HEK293 (cell line): Measurements from ENCODE around the gene CBX8.

Experiments used
- KLF17 ChIP-seq: fragments of 450-650 bp; formaldehyde crosslinking; IDR thresholded peaks from 2 replicates; pipeline ENCODE4 v1.5.1; 2016; ENCODE audit warnings: missing biosample characterization, missing genetic modification characterization
- KLF9 ChIP-seq: fragments of 450-650 bp; formaldehyde crosslinking; IDR thresholded peaks from 2 replicates; pipeline ENCODE4 v1.5.1; 2016; ENCODE audit warnings: missing biosample characterization, missing genetic modification characterization, low read depth
- PRDM4 ChIP-seq: fragments of 450-650 bp; formaldehyde crosslinking; IDR thresholded peaks from 2 replicates; pipeline ENCODE4 v1.5.1; 2017; ENCODE audit warnings: missing biosample characterization, missing genetic modification characterization
- SETDB1 ChIP-seq: IDR thresholded peaks from one replicate; pipeline ENCODE4 v1.6.1; 2017; ENCODE audit warnings: mild to moderate bottlenecking, low read length, moderate library complexity, mixed read lengths; ENCODE audit not compliant: insufficient read length
- TSHZ1 ChIP-seq: fragments of 450-650 bp; formaldehyde crosslinking; IDR thresholded peaks from 2 replicates; pipeline ENCODE4 v1.5.1; 2016; ENCODE audit warnings: missing biosample characterization, missing genetic modification characterization, borderline replicate concordance
- WT1 ChIP-seq: fragments of 450-650 bp; formaldehyde crosslinking; IDR thresholded peaks from 2 replicates; pipeline ENCODE4 v1.5.1; 2016; ENCODE audit warnings: missing biosample characterization, missing genetic modification characterization
- ZBTB10 ChIP-seq: fragments of 450-650 bp; formaldehyde crosslinking; IDR thresholded peaks from 2 replicates; pipeline ENCODE4 v1.5.1; 2016; ENCODE audit warnings: missing biosample characterization, missing genetic modification characterization
- ZBTB11 ChIP-seq: fragments of 450-650 bp; formaldehyde crosslinking; conservative IDR thresholded peaks from 2 replicates; pipeline ENCODE4 v1.5.1; 2016; ENCODE audit warnings: low read depth, missing biosample characterization, missing genetic modification characterization
- ZBTB8A ChIP-seq: fragments of 450-650 bp; formaldehyde crosslinking; IDR thresholded peaks from 2 replicates; pipeline ENCODE4 v1.5.1; 2016; ENCODE audit warnings: missing biosample characterization, missing genetic modification characterization
- ZFHX2 ChIP-seq: fragments of 450-650 bp; formaldehyde crosslinking; conservative IDR thresholded peaks from 2 replicates; pipeline ENCODE4 v1.5.1; 2016; ENCODE audit warnings: missing biosample characterization, missing genetic modification characterization
- ZFP37 ChIP-seq: fragments of 450-650 bp; formaldehyde crosslinking; IDR thresholded peaks from 2 replicates; pipeline ENCODE4 v1.5.1; 2016; ENCODE audit warnings: missing biosample characterization, missing genetic modification characterization
- ZNF10 ChIP-seq: fragments of 450-650 bp; formaldehyde crosslinking; IDR thresholded peaks from 2 replicates; pipeline ENCODE4 v1.5.1; 2017; ENCODE audit warnings: missing biosample characterization, missing genetic modification characterization
- ZNF157 ChIP-seq: fragments of 450-650 bp; formaldehyde crosslinking; IDR thresholded peaks from 2 replicates; pipeline ENCODE4 v1.5.1; 2016; ENCODE audit warnings: missing biosample characterization, missing genetic modification characterization
- ZNF184 ChIP-seq: fragments of 450-650 bp; IDR thresholded peaks from 2 replicates; pipeline ENCODE4 v1.5.1; 2018; ENCODE audit warnings: missing biosample characterization, mild to moderate bottlenecking, missing genetic modification characterization
- ZNF280C ChIP-seq: fragments of 450-650 bp; formaldehyde crosslinking; IDR thresholded peaks from 2 replicates; pipeline ENCODE4 v1.5.1; 2016; ENCODE audit warnings: missing biosample characterization, missing genetic modification characterization
- ZNF341 ChIP-seq: fragments of 450-650 bp; formaldehyde crosslinking; IDR thresholded peaks from 2 replicates; pipeline ENCODE4; 2016; ENCODE audit warnings: low read depth, missing biosample characterization, missing genetic modification characterization
- ZNF398 ChIP-seq: fragments of 450-650 bp; formaldehyde crosslinking; IDR thresholded peaks from 2 replicates; pipeline ENCODE4 v1.5.1; 2017; ENCODE audit warnings: missing biosample characterization, missing genetic modification characterization
- ZNF514 ChIP-seq: fragments of 450-650 bp; formaldehyde crosslinking; IDR thresholded peaks from 2 replicates; pipeline ENCODE4 v1.5.1; 2016; ENCODE audit warnings: missing biosample characterization, missing genetic modification characterization
- ZNF747 ChIP-seq: fragments of 450-650 bp; formaldehyde crosslinking; IDR thresholded peaks from 2 replicates; pipeline ENCODE4 v1.5.1; 2016; ENCODE audit warnings: missing biosample characterization, missing genetic modification characterization
- ZNF777 ChIP-seq: fragments of 450-650 bp; formaldehyde crosslinking; IDR thresholded peaks from 2 replicates; pipeline ENCODE4 v1.5.1; 2017; ENCODE audit warnings: missing biosample characterization, missing genetic modification characterization, borderline replicate concordance

The CBX8 gene

GRCh38 chr17:79803997-79804855 lies 7.3 kb upstream of the CBX8 start (continued):
- TF ChIP-seq ZBTB10 (tag by site-specific recombination) = peak; percentile 52; the same call in 1 of the 2 replicates
- TF ChIP-seq ZNF747 (tag by site-specific recombination) = no peak
- TF ChIP-seq KLF17 (tag by site-specific recombination) = no peak
- peak; percentile 65 for TF ChIP-seq ZBTB11 (tag by site-specific recombination)
- no peak for TF ChIP-seq TSHZ1 (tag by site-specific recombination)
- TF ChIP-seq ZFP37 (tag by site-specific recombination) = 0 out of 2 replicates have a peak, but pooled peaks have one; percentile 66
- TF ChIP-seq ZNF777 (tag by site-specific recombination) = peak; percentile 78; the same call in 1 of the 2 replicates
- no peak for TF ChIP-seq WT1
- peak; percentile 44 for TF ChIP-seq ZFHX2 (tag by site-specific recombination)
- no peak for TF ChIP-seq PRDM4 (tag by site-specific recombination)
- TF ChIP-seq ZNF10 (tag by site-specific recombination) = no peak
- TF ChIP-seq ZNF514 (tag by site-specific recombination) = no peak
- 0 out of 2 replicates have a peak, but pooled peaks have one; percentile 7 for TF ChIP-seq ZNF341 (tag by site-specific recombination)
- no peak for TF ChIP-seq ZNF157 (tag by site-specific recombination)
- 0 out of 2 replicates have a peak, but pooled peaks have one; percentile 17 for TF ChIP-seq ZNF398 (tag by site-specific recombination)
- peak; percentile 11 for TF ChIP-seq SETDB1
- TF ChIP-seq KLF9 (tag by site-specific recombination) = peak; percentile 26; the same call in 1 of the 2 replicates
- no peak for TF ChIP-seq ZNF280C (tag by site-specific recombination)
- TF ChIP-seq ZBTB8A (tag by site-specific recombination) = 0 out of 2 replicates have a peak, but pooled peaks have one; percentile 30
- no peak for TF ChIP-seq ZNF184 (tag by site-specific recombination)
